Keratinocyte (primary cell): ENCODE results near the gene SORT1. TPM values are rescaled to one million over a fixed set of nuclear protein-coding genes. Genes with fewer than 3 reads are reported as not detected.

Experiments
- DNase-seq: peaks from one replicate; pipeline ENCODE4 v3.0.0-alpha.2; 2011; ENCODE audit warnings: low read depth, missing footprints, low spot score
- FAIRE-seq: peaks from 2 replicates; lab custom pipeline; 2011; peaks lifted over from hg19 to GRCh38; lab: Jason Lieb, UNC
- H2AFZ ChIP-seq: 2 replicates; pipeline ENCODE4 v1.6.0; 2012; ENCODE audit warnings: low read length, control low read depth, inconsistent platforms; ENCODE audit not compliant: control insufficient read depth
- H3K27ac ChIP-seq: 2 replicates; pipeline ENCODE4 v1.5.1; 2011; ENCODE audit warnings: low read length; ENCODE audit not compliant: control insufficient read depth, insufficient read depth
- H3K27me3 ChIP-seq: 3 replicates; pipeline ENCODE4 v1.6.0; 2011; ENCODE audit warnings: low read length; ENCODE audit not compliant: control insufficient read depth, insufficient read depth; ENCODE audit errors: extremely low read depth
- H3K36me3 ChIP-seq, 2 experiments: 2 replicates in 1 of 2; 3 replicates in 1 of 2; pipeline ENCODE4 v1.5.1; 2011; ENCODE audit warnings: low read length in 2 of 2, mild to moderate bottlenecking in 1 of 2; ENCODE audit not compliant: control insufficient read depth in 2 of 2, insufficient read depth in 2 of 2; ENCODE audit errors: extremely low read depth in 1 of 2
- H3K4me1 ChIP-seq: 3 replicates; pipeline ENCODE4 v1.5.1; 2011; ENCODE audit warnings: low read length; ENCODE audit not compliant: control insufficient read depth, insufficient read depth; ENCODE audit errors: extremely low read depth
- H3K4me2 ChIP-seq: 3 replicates; pipeline ENCODE4 v1.6.0; 2011; ENCODE audit warnings: low read depth, low read length; ENCODE audit not compliant: control insufficient read depth, insufficient read depth; ENCODE audit errors: extremely low read depth
- H3K4me3 ChIP-seq, 3 experiments: fragments of 200-600 bp in 1 of 3; sonication (generic) in 1 of 3; 2 replicates in 2 of 3; 3 replicates in 1 of 3; pipeline ENCODE4 v1.5.1; 2011 to 2016; ENCODE audit warnings: low read length in 3 of 3, mild to moderate bottlenecking in 3 of 3, control low read depth in 2 of 3, inconsistent platforms in 1 of 3, low read depth in 1 of 3, mixed read lengths in 1 of 3, mixed run types in 1 of 3, moderate library complexity in 1 of 3; ENCODE audit not compliant: control insufficient read depth in 2 of 3, insufficient read depth in 2 of 3; ENCODE audit errors: extremely low read depth in 1 of 3
- H3K79me2 ChIP-seq: 2 replicates; pipeline ENCODE4 v1.6.0; 2012; ENCODE audit warnings: low read length; ENCODE audit not compliant: control insufficient read depth, insufficient read depth
- H3K9ac ChIP-seq: 3 replicates; pipeline ENCODE4 v1.6.0; 2011; ENCODE audit warnings: low read length; ENCODE audit not compliant: control insufficient read depth, insufficient read depth; ENCODE audit errors: extremely low read depth
- H3K9me1 ChIP-seq: 3 replicates; pipeline ENCODE4 v1.6.0; 2011; ENCODE audit warnings: low read length; ENCODE audit not compliant: control insufficient read depth, insufficient read depth; ENCODE audit errors: extremely low read depth
- H3K9me3 ChIP-seq: 2 replicates; pipeline ENCODE4 v1.5.1; 2012; ENCODE audit warnings: low read depth, low read length; ENCODE audit not compliant: control insufficient read depth
- H4K20me1 ChIP-seq: 3 replicates; pipeline ENCODE4 v1.6.0; 2011; ENCODE audit warnings: low read length; ENCODE audit not compliant: control insufficient read depth, insufficient read depth; ENCODE audit errors: extremely low read depth
- EZH2 ChIP-seq: IDR thresholded peaks from one replicate; pipeline ENCODE4 v1.6.1; 2012; ENCODE audit warnings: inconsistent platforms, mild to moderate bottlenecking, low read length, moderate library complexity
- dilution Hi-C: fragments of 300-500 bp; cut with MboI; formaldehyde crosslinking; loops from one replicate; pipeline ENCODE4 v1.7.0; 2020; ENCODE audit warnings: low sequenced_read_pairs; ENCODE audit not compliant: extremely low pct_ligation_motif_present
- polyA plus RNA-seq, 5 experiments: library from polyadenylated mRNA; depleted of rRNA in 3 of 5; stranded (reverse) in 3 of 5; stranded (forward) in 1 of 5; unstranded in 1 of 5; fragments of >200 nt; gene quantifications; 1 replicate in 1 of 5; 2 replicates in 3 of 5; 3 replicates in 1 of 5; pipeline versions ENCODE4 v1.2.1 to v1.2.3, GENCODE V29; 2011 to 2012; ENCODE audit warnings: missing spikeins in 2 of 5, low read depth in 1 of 5, low replicate concordance in 1 of 5
- TF ChIP-seq, protein P1 (sequence below), 3 experiments: IDR thresholded peaks in 1 of 3; conservative IDR thresholded peaks in 1 of 3; optimal IDR thresholded peaks in 1 of 3; 2 replicates in 2 of 3; 3 replicates in 1 of 3; pipeline versions ENCODE3 to v1.5.1; 2011; ENCODE audit warnings: low read length in 3 of 3, mild to moderate bottlenecking in 3 of 3, moderate library complexity in 2 of 3, control low read depth in 1 of 3, inconsistent platforms in 1 of 3; ENCODE audit not compliant: insufficient read depth in 2 of 3; ENCODE audit errors: extremely low read depth in 1 of 3

The SORT1 gene
- polyA plus RNA-seq, 1 donor (not counting 4 experiments of a cell fraction or from before 2014, with no cell fraction given) = 1.6 TPM

DNA sequence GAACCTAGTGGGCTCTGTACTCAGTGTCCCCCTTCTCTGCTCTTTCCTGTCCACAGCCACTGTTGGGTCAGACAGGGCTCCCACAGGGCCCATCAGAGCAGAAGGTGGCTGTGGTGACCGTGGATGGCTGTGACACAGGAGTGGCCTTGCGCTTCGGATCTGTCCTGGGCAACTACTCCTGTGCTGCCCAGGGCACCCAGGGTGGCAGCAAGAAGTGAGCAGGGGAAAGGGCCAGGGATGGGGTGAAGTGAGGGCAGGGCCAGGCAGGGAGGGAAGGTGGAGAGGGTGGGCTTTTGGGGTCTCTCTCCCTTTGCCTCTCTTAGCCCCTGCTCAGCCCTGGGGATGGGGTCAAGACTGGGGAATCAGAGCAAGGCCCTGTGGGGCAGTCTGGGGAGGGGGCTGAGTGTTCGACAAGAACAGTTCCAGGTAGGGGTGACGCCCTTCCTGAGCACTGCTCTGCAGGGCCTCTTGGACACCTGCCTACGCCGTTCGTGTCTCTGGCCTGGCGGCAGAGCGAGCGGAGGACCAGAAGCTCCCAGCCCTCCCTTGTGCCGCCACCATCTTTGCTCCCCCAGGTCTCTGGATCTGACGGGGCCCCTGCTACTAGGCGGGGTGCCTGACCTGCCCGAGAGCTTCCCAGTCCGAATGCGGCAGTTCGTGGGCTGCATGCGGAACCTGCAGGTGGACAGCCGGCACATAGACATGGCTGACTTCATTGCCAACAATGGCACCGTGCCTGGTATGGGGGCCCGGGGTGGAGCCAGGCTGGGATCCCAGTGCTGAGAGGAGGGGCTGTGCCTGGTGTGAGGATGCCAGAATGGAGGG is 135.3 kb downstream of the SORT1 start:
- no peaks in the 10 kb centered on the region for H3K27me3 ChIP-seq
- TF ChIP-seq EZH2 = no peak
- TF ChIP-seq, protein P1, sequence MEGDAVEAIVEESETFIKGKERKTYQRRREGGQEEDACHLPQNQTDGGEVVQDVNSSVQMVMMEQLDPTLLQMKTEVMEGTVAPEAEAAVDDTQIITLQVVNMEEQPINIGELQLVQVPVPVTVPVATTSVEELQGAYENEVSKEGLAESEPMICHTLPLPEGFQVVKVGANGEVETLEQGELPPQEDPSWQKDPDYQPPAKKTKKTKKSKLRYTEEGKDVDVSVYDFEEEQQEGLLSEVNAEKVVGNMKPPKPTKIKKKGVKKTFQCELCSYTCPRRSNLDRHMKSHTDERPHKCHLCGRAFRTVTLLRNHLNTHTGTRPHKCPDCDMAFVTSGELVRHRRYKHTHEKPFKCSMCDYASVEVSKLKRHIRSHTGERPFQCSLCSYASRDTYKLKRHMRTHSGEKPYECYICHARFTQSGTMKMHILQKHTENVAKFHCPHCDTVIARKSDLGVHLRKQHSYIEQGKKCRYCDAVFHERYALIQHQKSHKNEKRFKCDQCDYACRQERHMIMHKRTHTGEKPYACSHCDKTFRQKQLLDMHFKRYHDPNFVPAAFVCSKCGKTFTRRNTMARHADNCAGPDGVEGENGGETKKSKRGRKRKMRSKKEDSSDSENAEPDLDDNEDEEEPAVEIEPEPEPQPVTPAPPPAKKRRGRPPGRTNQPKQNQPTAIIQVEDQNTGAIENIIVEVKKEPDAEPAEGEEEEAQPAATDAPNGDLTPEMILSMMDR (optimal IDR thresholded peaks at IDR 0.05 in 1 of 3, IDR thresholded peaks at IDR 0.05 in 1 of 3, conservative IDR thresholded peaks at IDR 0.05 in 1 of 3; ENCODE audit: extremely low read depth in 1 of 3, insufficient read depth in 2 of 3, low read length in 3 of 3) = no peak
- H3K4me1 ChIP-seq = peaks cover 30% of the 10 kb centered on the region
- H3K4me2 ChIP-seq = peak overlapping the region; percentile 84
- no peak for DNase-seq
- H3K9me1 ChIP-seq = no peaks in the 10 kb centered on the region
- dilution Hi-C loops = no loop called here
- no peak overlapping the region for H3K4me3 ChIP-seq
- peaks cover 16 to 22% of the 10 kb centered on the region in 2 experiments for H3K36me3 ChIP-seq
- H3K79me2 ChIP-seq = no peaks in the 10 kb centered on the region
- peak overlapping the region; percentile 66 for H3K9ac ChIP-seq
- H3K9me3 ChIP-seq = no peaks in the 10 kb centered on the region
- peak overlapping the region; percentile 86 for H3K27ac ChIP-seq
- H2AFZ ChIP-seq = peak overlapping the region; percentile 70
- FAIRE-seq = no peak
- H4K20me1 ChIP-seq = no peaks in the 10 kb centered on the region

DNA sequence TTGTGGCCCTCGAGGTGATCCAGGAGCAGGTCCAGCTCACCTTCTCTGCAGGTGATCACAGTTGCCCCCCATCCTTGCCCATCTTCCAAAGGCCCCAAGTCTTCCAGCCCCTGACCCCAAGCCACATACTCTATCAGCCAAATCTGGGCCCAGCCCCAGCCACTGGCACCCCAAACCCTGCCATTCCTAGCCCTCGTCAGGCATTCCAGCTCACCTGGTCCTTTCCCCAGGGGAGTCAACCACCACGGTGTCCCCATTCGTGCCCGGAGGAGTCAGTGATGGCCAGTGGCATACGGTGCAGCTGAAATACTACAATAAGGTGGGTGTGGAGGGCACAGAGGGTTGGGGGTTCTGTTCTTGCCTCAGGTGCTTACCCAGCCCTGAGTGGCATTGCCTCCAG is 136.1 kb downstream of the SORT1 start:
- no peak overlapping the region for H3K4me2 ChIP-seq
- peaks cover 33% of the 10 kb centered on the region for H3K4me1 ChIP-seq
- H4K20me1 ChIP-seq = no peaks in the 10 kb centered on the region
- no peaks in the 10 kb centered on the region for H3K9me1 ChIP-seq
- H3K9ac ChIP-seq = no peak overlapping the region
- H2AFZ ChIP-seq = no peak overlapping the region
- H3K27me3 ChIP-seq = no peaks in the 10 kb centered on the region
- dilution Hi-C loops = no loop called here
- FAIRE-seq = no peak
- peaks cover 16 to 22% of the 10 kb centered on the region in 2 experiments for H3K36me3 ChIP-seq
- H3K4me3 ChIP-seq = no peak overlapping the region
- H3K79me2 ChIP-seq = no peaks in the 10 kb centered on the region
- no peak for DNase-seq
- H3K27ac ChIP-seq = no peak overlapping the region
- TF ChIP-seq, protein P1 (optimal IDR thresholded peaks at IDR 0.05 in 1 of 3, IDR thresholded peaks at IDR 0.05 in 1 of 3, conservative IDR thresholded peaks at IDR 0.05 in 1 of 3; ENCODE audit: extremely low read depth in 1 of 3, insufficient read depth in 2 of 3, low read length in 3 of 3) = no peak
- TF ChIP-seq EZH2 = no peak
- H3K9me3 ChIP-seq = no peaks in the 10 kb centered on the region
